Neuronal stem cell (in vitro differentiated cells): ENCODE results near the gene AIP.

ENCODE experiments used
- DNase-seq: peaks from one replicate; pipeline ENCODE4 v3.0.0-alpha.2; 2013; ENCODE audit warnings: low spot score
- H2AFZ ChIP-seq: one replicate; pipeline ENCODE4 v1.6.1; 2013; ENCODE audit warnings: mild to moderate bottlenecking, low read length, inconsistent platforms
- H2AK5ac ChIP-seq: 2 replicates; pipeline ENCODE4 v1.6.1; 2013; ENCODE audit warnings: low read depth, mild to moderate bottlenecking, inconsistent platforms, low read length, moderate library complexity, mixed read lengths
- H2BK120ac ChIP-seq: 2 replicates; pipeline ENCODE4 v1.6.1; 2013; ENCODE audit warnings: low read depth, mild to moderate bottlenecking, inconsistent platforms, low read length, moderate library complexity, mixed read lengths
- H2BK12ac ChIP-seq: one replicate; pipeline ENCODE4 v1.6.1; 2013; ENCODE audit warnings: low read length, inconsistent platforms
- H2BK15ac ChIP-seq: 2 replicates; pipeline ENCODE4 v1.6.1; 2013; ENCODE audit warnings: mild to moderate bottlenecking, low read length, inconsistent platforms, mixed read lengths
- H2BK5ac ChIP-seq: one replicate; pipeline ENCODE4 v1.6.1; 2013; ENCODE audit warnings: inconsistent platforms, mild to moderate bottlenecking, low read length, moderate library complexity
- H3K14ac ChIP-seq: one replicate; pipeline ENCODE4 v1.6.1; 2013; ENCODE audit warnings: low read length, inconsistent platforms
- H3K18ac ChIP-seq: 2 replicates; pipeline ENCODE4 v1.6.1; 2013; ENCODE audit warnings: low read length, inconsistent platforms
- H3K23ac ChIP-seq: 2 replicates; pipeline ENCODE4 v1.6.1; 2013; ENCODE audit warnings: low read depth, mild to moderate bottlenecking, mixed read lengths, low read length, inconsistent platforms; ENCODE audit not compliant: poor library complexity
- H3K27ac ChIP-seq: replicated peaks from 3 replicates; pipeline ENCODE4 v1.5.1; 2013; ENCODE audit warnings: low read length, inconsistent platforms
- H3K27me3 ChIP-seq, 3 experiments: 2 replicates each; pipeline ENCODE4 v1.6.1; 2013; ENCODE audit warnings: low read length in 3 of 3, mild to moderate bottlenecking in 2 of 3, inconsistent platforms in 1 of 3, low read depth in 1 of 3, mixed read lengths in 1 of 3, moderate library complexity in 1 of 3; ENCODE audit not compliant: control insufficient read depth in 3 of 3, insufficient read depth in 3 of 3
- H3K36me3 ChIP-seq, 2 donors: replicated peaks in 1 of 2; 2 replicates each; pipeline ENCODE4 v1.6.1; 2013; ENCODE audit warnings: low read length in 2 of 2; ENCODE audit not compliant: control insufficient read depth in 2 of 2, insufficient read depth in 2 of 2
- H3K4ac ChIP-seq: 2 replicates; pipeline ENCODE4 v1.6.1; 2013; ENCODE audit warnings: inconsistent platforms, mild to moderate bottlenecking, low read length, moderate library complexity
- H3K4me1 ChIP-seq, 2 donors: 1 replicate in 1 of 2; 2 replicates in 1 of 2; pipeline ENCODE4 v1.6.1; 2013; ENCODE audit warnings: low read length in 2 of 2, low read depth in 1 of 2; ENCODE audit not compliant: control insufficient read depth in 2 of 2, insufficient read depth in 1 of 2
- H3K4me2 ChIP-seq: one replicate; pipeline ENCODE4 v1.6.1; 2013; ENCODE audit warnings: mild to moderate bottlenecking, low read length, inconsistent platforms; ENCODE audit not compliant: insufficient read depth, poor library complexity, severe bottlenecking
- H3K4me3 ChIP-seq, 2 donors: 2 replicates each; pipeline ENCODE4 v1.5.1; 2013; ENCODE audit warnings: low read length in 2 of 2, mild to moderate bottlenecking in 2 of 2, inconsistent platforms in 1 of 2, moderate library complexity in 1 of 2
- H3K79me1 ChIP-seq: one replicate; pipeline ENCODE4 v1.6.1; 2013; ENCODE audit warnings: low read depth, mild to moderate bottlenecking, inconsistent platforms, low read length, moderate library complexity
- H3K9ac ChIP-seq: one replicate; pipeline ENCODE4 v1.6.1; 2013; ENCODE audit warnings: mild to moderate bottlenecking, low read depth, low read length, inconsistent platforms; ENCODE audit not compliant: poor library complexity
- H3K9me3 ChIP-seq, 2 donors: replicated peaks in 1 of 2; 2 replicates each; pipeline versions ENCODE3 to v1.6.1; 2013; ENCODE audit warnings: low read length in 2 of 2, mild to moderate bottlenecking in 2 of 2, inconsistent platforms in 1 of 2, low read depth in 1 of 2, mixed read lengths in 1 of 2, moderate library complexity in 1 of 2; ENCODE audit not compliant: control insufficient read depth in 2 of 2, insufficient read depth in 1 of 2
- H4K8ac ChIP-seq: one replicate; pipeline ENCODE4 v1.6.1; 2013; ENCODE audit warnings: low read depth, mild to moderate bottlenecking, inconsistent platforms, low read length, moderate library complexity
- H4K91ac ChIP-seq: one replicate; pipeline ENCODE4 v1.6.1; 2013; ENCODE audit warnings: low read length, low read depth, mild to moderate bottlenecking, inconsistent platforms; ENCODE audit not compliant: poor library complexity
- WGBS, 2 donors: extraction: QIAGEN DNeasy Blood & Tissue Kit; methylation state at CpG; one replicate each; pipeline ENCODE4 v1.1.7; 2013; ENCODE audit warnings: missing lambda C conversion rate in 2 of 2, mixed read lengths in 1 of 2; ENCODE audit not compliant: insufficient read length in 2 of 2, insufficient replicate concordance in 1 of 2; ENCODE audit errors: extremely low coverage in 2 of 2; 5-methylcytosine and 5-hydroxymethylcytosine counted together

The AIP gene

DNA sequence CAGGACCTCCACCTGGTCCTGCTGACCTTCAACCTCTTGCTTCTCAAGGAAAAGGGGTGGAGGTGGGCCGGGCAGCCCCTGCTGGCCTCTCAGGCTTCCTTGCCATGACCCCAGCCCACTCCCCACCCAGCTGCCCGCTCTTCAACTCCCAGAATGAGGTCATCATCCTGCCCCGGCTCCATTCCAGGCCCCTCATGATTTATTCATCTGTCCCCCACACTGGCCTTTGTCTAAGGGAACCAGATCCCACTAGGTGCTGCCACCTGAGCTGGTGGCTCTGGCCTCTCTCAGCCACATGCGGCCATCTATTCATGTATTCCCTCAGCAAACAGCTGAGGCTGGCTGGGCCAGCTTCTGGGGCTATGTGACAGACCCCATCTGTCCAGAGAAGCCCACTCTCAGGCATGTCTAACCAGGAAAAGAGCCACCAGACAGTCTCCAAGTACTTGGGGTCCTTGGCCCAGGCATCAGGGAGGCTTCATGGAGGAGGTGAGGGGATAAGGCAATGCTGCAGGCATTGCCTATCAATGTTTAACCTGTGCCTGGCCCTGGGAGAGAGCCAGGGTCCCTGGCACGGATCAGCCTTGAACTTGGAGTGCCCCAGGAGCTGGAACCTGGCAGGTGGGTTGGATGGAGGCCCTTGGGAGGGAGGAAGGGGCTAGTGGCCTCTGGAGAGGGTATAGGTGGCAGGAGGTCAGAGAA lies 42.6 kb downstream of the AIP start:
- no peak overlapping the region for H3K14ac ChIP-seq
- no peak overlapping the region for H2BK120ac ChIP-seq
- H3K9me3 ChIP-seq, result peaks cover 0 to 1% of the 10 kb centered on the region in 2 donors
- H3K4ac ChIP-seq, result no peak overlapping the region
- no peak overlapping the region for H2BK5ac ChIP-seq
- no CpG with 5 or more reads among the region's 5 CpGs for WGBS, 2 donors
- H3K4me3 ChIP-seq, result no peak overlapping the region
- no peak overlapping the region for H2BK15ac ChIP-seq
- peak overlapping the region; percentile 93 for H2AK5ac ChIP-seq
- no peak overlapping the region for H3K27ac ChIP-seq
- no peak overlapping the region for H3K4me2 ChIP-seq
- no peak for DNase-seq
- no peak overlapping the region for H4K8ac ChIP-seq
- H3K27me3 ChIP-seq, result peaks cover 0 to 3% (median 0%) of the 10 kb centered on the region in 3 experiments
- peak overlapping the region; percentile 2 for H3K23ac ChIP-seq
- H2AFZ ChIP-seq, result peak overlapping the region; percentile 68
- H4K91ac ChIP-seq, result no peak overlapping the region
- peak overlapping the region; percentile 48 for H3K18ac ChIP-seq
- H3K9ac ChIP-seq, result no peak overlapping the region
- H3K36me3 ChIP-seq, result peaks cover 0 to 2% of the 10 kb centered on the region in 2 donors
- no peaks in the 10 kb centered on the region for H3K79me1 ChIP-seq
- H2BK12ac ChIP-seq, result peak overlapping the region; percentile 54
- H3K4me1 ChIP-seq, result peaks cover 2 to 10% of the 10 kb centered on the region in 2 donors

DNA sequence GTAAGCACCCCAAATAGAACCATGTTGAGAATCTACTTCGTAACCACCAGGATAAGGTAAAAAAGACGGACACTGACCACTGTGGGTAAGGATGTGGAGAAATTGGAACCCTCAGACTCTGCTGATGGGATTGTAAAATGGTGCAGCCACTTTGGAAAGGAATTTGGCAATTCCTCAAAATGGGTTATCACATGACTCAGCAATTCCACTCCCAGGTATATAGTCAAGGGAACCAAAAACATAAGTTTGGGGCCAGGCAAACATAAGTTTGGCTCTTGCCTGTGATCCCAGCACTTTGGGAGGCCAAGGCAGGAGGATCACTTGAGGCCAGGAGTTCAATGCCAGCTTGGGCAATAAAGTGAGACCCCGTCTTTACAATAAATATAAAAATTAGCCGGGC lies 45.5 kb downstream of the AIP start:
- Histone ChIP-seq H3K9me3 (peaks cover under 1 to 8% of the 10 kb centered on the region in 2 donors), H2BK120ac (no peak overlapping the region), H3K14ac (no peak overlapping the region), H2BK12ac (no peak overlapping the region), H3K18ac (no peak overlapping the region), H3K9ac (no peak overlapping the region), H2AFZ (no peak overlapping the region), H3K27ac (no peak overlapping the region), H4K91ac (no peak overlapping the region), H2BK15ac (no peak overlapping the region), H3K36me3 (peaks cover 0 to 2% of the 10 kb centered on the region in 2 donors), H3K23ac (no peak overlapping the region), H3K4me2 (no peak overlapping the region), H3K4me3 (no peak overlapping the region), H4K8ac (no peak overlapping the region), H3K79me1 (no peaks in the 10 kb centered on the region), H3K4ac (no peak overlapping the region), H2BK5ac (no peak overlapping the region), H3K27me3 (no peaks in the 10 kb centered on the region), H3K4me1 (peaks cover 2 to 10% of the 10 kb centered on the region in 2 donors), H2AK5ac (no peak overlapping the region)
- WGBS, 2 donors, result no CpG with 5 or more reads among the region's 4 CpGs
- DNase-seq, result no peak

DNA sequence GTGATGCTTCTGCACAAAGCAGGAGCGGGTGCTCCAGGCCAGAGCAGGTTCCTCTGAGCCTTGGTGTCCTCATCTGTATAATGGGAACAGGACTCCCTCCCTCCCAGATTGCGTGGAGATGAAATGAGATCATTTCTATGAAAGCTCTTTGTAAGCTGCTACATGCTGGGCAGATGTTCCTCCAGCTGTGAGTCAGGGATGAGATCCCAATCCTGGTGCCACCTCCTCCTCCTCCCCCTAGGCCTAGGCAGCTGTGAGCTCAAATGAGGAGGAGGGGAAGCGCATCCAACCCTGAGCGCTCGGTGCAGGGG lies 47.4 kb downstream of the AIP start:
- peak overlapping the region; percentile 6 for H2AK5ac ChIP-seq
- peaks cover 0 to 2% of the 10 kb centered on the region in 2 donors for H3K36me3 ChIP-seq
- H4K91ac ChIP-seq, result no peak overlapping the region
- H3K4me3 ChIP-seq, result no peak overlapping the region
- H2BK120ac ChIP-seq, result no peak overlapping the region
- H3K9ac ChIP-seq, result no peak overlapping the region
- H3K18ac ChIP-seq, result no peak overlapping the region
- no peak overlapping the region for H4K8ac ChIP-seq
- H3K4me1 ChIP-seq, result peaks cover 2 to 4% of the 10 kb centered on the region in 2 donors
- no peak overlapping the region for H2BK12ac ChIP-seq
- DNase-seq, result no peak
- peaks cover 14% of the 10 kb centered on the region in 2 donors for H3K9me3 ChIP-seq
- no peak overlapping the region for H2AFZ ChIP-seq
- no peak overlapping the region for H3K23ac ChIP-seq
- no peaks in the 10 kb centered on the region for H3K79me1 ChIP-seq
- no peak overlapping the region for H3K27ac ChIP-seq
- H2BK15ac ChIP-seq, result no peak overlapping the region
- no peak overlapping the region for H3K14ac ChIP-seq
- H3K4ac ChIP-seq, result no peak overlapping the region
- WGBS, 2 donors, result no CpG with 5 or more reads among the region's 5 CpGs
- no peaks in the 10 kb centered on the region for H3K27me3 ChIP-seq
- H2BK5ac ChIP-seq, result no peak overlapping the region
- H3K4me2 ChIP-seq, result no peak overlapping the region

DNA sequence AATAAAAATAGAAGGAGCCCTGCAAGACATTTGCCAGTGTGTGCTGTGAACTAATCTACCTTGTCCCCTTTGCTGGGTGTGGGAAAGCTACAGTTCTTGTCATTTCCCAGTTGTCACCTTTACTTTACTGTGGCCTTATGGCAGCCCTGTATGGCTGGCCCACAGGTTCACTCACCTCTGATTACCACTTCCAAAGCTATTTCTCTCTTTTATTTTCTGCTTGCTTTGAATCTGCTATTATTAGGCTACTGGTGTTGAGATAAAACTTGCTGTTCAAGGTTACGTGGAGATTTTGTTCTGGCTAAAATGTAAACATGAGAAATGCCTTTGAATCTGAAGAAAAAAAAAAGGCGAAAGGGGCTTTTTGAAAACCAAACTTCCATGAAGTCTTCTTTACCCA lies 50.1 kb downstream of the AIP start:
- Histone ChIP-seq H3K4me3 (no peak overlapping the region), H2AFZ (no peak overlapping the region), H3K9ac (no peak overlapping the region), H4K91ac (no peak overlapping the region), H2BK12ac (no peak overlapping the region), H3K27ac (no peak overlapping the region), H4K8ac (no peak overlapping the region), H3K4me2 (no peak overlapping the region), H3K79me1 (no peaks in the 10 kb centered on the region), H2AK5ac (no peak overlapping the region), H2BK120ac (no peak overlapping the region), H3K14ac (no peak overlapping the region), H3K4ac (no peak overlapping the region), H3K36me3 (no peaks in the 10 kb centered on the region), H2BK15ac (no peak overlapping the region), H3K27me3 (no peaks in the 10 kb centered on the region), H3K23ac (no peak overlapping the region), H3K4me1 (no peaks in the 10 kb centered on the region), H3K18ac (no peak overlapping the region), H2BK5ac (no peak overlapping the region), H3K9me3 (peaks cover 13 to 19% of the 10 kb centered on the region in 2 donors)
- WGBS, 2 donors, result no CpG with 5 or more reads among the region's 2 CpGs
- no peak for DNase-seq
